ENCODE measurements around the gene H1-8.
"Not testable (repeated sequence)": the region's sequence is repeated elsewhere in the genome, so short reads cannot be mapped to it uniquely, and the experiment has no call there.

H1-8 gene

GRCh38 chr3:129534428-129535027 is 8.4 kb upstream of the H1-8 start:
- no peak for DNase-seq

- no peak for DNase-seq
Observed at GRCh38 chr3:129535075-129535474, 7.9 kb upstream of the H1-8 start.

DNA sequence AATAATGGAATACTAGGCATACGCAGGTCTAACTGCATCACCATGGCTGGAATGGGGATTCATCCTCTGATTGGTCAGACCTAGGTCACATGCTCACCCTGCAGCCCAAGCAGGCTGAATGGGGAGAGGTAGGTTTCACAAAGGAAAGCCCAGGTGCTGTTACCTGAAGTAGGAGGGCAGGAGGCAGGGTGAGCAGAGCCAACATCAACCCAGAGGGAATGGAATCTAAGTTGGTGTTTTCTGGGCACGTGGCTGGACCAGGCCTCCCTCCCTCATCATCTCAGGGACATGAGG is 6.7 kb upstream of the H1-8 start:
- no peak for DNase-seq

- no peak for DNase-seq
Observed at GRCh38 chr3:129536804-129537203, 6.2 kb upstream of the H1-8 start.

DNA sequence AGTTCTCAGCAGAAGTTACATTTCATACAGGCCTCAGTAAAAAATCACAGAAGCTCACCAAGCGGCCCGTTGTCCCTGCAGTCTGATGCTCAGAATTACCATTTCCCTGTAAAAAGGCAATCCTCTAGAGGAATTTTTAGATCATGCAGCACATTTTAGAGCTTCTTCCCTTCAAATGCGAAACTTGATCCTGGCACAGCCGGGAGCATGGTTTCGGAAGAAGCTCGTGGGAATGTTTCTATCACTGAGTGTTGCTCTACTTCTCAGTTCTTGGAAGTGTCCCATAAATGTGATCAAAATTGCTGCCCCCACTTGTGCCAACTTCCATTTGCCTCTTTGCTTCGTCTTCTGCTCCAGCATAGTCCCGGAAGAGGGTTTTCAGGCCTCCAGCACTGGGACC is 3.8 kb upstream of the H1-8 start:
- DNase-seq, result no peak

DNA sequence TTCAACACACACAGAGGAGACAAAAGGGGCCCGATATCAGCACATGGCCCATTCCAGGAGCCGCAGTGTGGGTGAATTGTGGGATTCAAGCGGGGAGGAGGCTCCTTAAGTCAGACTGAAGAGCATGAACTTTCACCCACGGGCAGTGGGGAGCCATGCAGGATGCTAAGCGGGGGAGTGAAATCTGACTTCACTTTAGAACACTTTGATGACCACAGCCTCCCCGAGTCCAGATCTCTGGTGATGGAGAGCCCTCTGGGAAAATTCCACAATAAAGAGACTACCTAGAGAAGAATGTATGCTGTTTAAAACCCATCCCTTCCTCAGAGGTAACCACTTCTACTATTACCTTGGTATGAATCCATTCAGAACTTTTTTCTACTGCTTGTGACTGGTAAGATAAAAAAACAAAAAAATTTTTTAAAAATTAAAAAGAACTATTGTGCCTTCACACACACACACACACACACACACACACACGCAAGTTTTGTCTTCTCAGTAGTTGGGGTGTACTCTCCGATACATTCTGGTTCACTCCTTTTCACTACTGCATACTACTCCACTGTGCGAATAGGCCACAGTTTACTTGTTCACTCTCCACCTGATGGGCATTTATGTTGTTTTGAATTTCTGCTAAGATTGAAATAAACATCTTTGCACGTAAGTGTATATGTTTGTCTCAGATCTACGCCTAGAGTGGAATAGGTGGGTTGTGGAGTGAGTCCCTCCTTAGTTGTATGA is 2.0 kb upstream of the H1-8 start:
- no peak for DNase-seq

- no peak for DNase-seq
Observed at GRCh38 chr3:129542747-129543146, 228 bp upstream of the H1-8 start.

- DNase-seq, result no peak
Observed at GRCh38 chr3:129543999-129544398, 1.0 kb downstream of the H1-8 start.

- DNase-seq, result not testable (repeated sequence)
Observed at GRCh38 chr3:129545951-129546350, 3.0 kb downstream of the H1-8 start.

DNA sequence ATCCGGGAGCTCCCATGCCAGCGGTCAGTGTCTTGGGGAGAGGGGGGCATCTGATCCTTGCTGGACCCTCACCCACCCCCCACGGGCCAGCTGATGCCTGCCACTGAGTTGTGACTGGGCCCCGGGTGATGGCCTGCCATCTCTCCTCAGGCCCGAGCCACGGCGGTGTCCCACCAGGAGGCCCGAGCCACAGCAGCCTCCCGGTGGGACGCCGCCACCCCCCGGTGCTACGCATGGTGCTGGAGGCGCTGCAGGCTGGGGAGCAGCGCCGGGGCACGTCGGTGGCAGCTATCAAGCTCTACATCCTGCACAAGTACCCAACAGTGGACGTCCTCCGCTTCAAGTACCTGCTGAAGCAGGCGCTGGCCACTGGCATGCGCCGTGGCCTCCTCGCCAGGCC is 4.3 kb downstream of the H1-8 start:
- DNase-seq, result no peak

DNA sequence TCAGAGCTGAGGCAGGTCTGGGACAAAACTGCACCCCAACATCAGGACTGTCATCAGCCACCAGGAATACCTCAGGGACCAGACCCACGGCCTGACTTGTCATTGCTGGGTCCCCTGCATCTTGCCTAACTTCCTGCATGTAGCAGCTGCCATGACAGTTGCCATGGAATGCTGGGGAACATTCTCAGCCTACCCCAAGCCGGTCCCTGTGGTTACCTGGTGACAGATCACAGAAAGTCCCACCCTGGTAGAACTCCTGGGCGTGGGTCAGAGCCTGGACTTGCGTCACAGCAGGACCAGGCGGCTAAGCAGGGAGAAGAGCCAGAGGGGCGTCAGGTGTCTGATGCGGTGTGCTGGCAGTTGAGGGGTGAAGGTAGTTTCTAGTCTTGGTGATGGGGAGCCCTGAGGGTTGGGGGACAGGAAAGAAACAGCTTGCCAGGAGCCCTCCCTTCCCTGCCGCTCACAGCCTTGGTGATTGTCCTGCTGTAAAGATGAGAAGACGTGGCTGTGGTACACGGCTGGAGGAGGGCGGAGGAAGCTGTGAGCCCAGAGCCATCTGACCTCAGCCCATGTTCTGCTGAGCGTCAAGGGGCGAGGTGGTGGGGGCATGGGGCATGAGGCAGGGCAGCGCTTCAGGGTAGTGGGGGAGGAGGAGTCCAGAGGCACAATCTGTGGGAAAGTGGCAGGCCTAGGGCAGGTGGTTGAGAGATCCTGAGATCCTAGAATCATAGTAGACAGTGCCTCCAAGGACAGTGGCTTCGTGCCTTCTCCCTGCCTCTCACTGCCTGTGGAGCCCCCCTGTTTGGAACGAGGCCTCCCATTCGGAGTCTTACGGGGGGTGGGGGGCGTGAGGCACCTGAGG is 5.4 kb downstream of the H1-8 start:
- no peak for DNase-seq

- peak; percentile 54 for DNase-seq
Observed at GRCh38 chr3:129549006-129549800, 6.2 kb downstream of the H1-8 start.

- DNase-seq, result no peak
Observed at GRCh38 chr3:129549805-129550204, 6.8 kb downstream of the H1-8 start.

GRCh38 chr3:129552287-129553050 is 9.5 kb downstream of the H1-8 start:
- no peak for DNase-seq

DNA sequence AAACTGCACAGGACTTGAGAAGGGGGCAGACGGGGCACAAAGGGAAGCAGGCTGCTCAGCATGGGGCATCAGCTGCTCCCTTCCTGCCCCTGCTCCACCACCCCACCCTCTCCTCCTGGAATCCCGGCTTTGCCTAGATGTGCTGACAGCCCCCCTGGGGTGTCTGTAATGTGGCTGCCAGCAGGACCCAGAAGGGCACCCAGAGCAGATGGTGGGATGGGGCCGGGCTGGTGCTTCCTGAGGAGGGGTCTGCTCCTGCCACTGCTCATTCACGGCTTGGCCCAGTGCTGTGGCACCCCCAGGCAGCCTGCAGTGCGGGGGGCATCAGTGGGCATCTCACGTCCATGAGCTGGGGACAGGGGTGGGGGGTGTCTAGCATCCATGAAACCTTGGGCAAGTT is 10.2 kb downstream of the H1-8 start:
- no peak for DNase-seq

DNA sequence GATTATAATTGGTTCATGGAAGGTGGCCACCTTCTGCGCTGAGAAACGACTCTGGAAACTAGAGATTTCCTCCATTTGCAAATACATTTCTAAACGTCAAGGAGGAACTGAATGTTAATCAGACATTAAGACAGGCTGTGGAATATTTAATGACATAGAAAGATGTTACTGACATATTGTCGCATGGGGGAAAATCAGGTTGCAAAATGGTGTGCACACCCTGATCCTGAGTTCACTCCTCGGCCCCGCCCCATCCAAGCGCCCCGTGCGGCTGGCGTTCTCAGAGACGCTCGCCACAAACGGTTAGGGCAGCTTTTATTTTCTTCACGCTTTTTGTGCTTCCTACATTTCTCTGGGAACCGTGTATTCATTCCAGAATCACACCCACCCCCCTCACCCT is 10.7 kb downstream of the H1-8 start:
- DNase-seq, result no peak

DNA sequence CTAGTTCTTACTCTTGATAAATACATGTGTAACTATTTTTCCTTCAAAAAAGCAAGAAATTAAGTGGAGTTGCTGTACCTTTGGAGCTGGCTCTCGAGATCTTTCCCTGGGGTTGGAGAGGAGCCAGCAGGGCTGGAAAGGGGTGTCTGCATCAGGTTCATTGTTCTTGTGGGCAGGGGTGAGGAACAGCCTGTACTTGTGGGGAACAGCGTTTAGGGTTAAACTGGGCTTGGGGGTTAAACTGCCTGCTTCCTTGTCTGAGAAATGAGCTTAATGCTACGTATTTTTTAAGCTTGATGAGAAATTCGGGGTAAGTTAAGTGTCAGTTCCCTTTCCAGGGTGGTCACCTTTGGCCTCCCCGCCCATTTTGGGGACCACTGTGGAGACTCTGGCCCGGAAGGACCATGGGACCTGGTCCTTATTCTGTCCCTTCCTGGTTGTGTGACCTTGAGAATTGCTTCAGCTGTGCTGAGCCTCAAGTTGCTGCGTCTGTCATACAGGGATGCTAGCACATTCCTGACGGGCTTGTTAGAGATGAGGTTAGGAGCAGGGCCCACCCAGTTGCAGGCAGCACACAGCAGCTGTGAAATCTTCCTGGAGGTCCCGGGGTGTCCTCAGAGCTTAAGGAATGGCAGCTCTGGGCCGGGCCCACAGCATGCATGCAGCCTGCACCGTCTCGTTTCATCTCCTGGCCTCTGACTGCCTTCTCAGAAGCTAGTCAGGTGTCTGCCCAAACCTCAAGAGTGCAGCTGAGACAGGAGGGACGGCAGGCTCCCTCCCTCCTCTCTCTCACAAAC is 11.6 kb downstream of the H1-8 start:
- DNase-seq, result peak; percentile 57

DNA sequence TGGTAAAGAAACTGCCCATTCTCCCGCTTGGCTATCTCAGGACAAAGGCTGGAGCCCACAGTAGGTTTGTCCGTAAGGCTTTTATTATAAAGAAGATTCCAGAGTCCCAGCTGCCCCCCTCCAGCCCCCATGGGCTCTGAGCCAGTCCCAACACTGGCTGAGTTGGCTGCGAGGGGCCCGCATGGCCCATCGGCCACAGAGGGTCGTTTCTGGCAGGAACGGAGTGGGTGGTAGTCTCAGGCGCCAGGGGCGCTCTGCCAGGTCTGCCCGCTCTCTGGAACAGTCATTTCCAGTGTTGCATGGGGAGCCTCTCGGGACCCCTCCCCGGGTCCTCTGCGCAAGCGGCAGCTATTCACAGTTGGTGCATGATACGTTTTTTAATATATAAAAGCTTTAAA is 12.2 kb downstream of the H1-8 start:
- no peak for DNase-seq

DNA sequence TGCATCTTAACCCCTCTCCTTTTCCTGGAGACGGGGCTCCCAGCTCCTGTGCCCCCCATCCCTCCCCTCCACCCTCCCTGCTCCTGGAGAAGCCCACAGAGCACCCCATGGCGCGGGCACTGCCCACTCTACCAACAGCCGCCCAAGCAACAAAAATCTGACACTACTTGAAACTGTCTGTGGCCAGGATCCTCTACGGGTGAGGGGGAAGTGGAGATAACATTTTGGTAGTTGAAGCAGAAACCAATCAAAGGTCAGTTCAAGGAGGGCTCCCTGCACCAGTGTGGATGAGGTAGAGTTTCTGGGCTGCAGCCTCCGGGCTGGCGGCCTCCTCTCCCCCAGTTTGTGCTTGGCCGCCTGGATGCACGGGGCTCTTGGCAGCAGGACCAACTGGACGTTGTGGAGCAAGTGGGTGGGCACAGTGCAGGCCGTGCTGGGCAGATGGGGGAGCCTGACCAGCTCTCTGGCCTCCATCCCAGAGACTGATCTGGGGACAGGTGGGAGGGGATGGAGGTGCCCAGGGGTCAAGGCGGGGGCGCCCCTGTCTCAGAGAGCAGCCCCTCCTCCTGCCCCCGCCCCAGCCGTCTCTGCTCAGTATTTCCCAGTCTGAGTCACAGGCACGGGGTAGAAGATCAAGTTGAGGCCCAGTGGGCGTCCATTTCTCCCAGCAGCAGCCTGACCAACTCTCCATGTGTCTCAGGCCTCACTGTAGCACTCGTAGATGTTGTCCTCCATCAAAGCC is 12.8 kb downstream of the H1-8 start:
- no peak for DNase-seq

DNA sequence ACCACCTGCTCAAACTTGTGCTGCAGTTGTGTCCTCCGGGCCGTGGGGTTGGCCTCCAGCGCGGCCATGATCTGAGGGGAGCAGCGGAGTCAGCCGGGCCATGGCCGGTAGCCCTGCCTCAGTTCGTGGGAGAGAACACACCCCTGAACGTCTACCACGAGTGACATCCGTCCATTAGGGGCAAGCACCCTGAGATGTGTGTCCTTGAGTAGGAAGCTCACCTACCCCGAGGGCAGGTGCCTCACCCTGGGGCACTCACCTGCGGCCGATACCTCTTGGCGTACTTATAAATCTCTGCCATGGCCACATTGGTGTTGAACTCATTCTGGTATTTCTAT is 13.4 kb downstream of the H1-8 start:
- no peak for DNase-seq

Data from fibroblast of skin of abdomen (primary cell).